Gastrocnemius medialis (tissue), 4 donors: ENCODE results near the gene PTPN11. TPM values are rescaled to one million over a fixed set of nuclear protein-coding genes. Genes with fewer than 3 reads are reported as not detected.

Source experiments
- ATAC-seq, 2 donors: fragments of 150-250 bp; one replicate each; pipeline ENCODE4 v1.9.1; 2016
- DNase-seq, 2 donors: peaks; one replicate each; pipeline ENCODE4 v3.0.0-alpha.2; 2019
- H3K27ac ChIP-seq, 4 donors: fragments of 200-600 bp; sonication (generic); 1 replicate in 1 of 4; 2 replicates in 3 of 4; pipeline ENCODE4 v1.5.1; 2016 to 2018; ENCODE audit warnings: mild to moderate bottlenecking in 2 of 4, moderate library complexity in 1 of 4
- H3K27me3 ChIP-seq, 3 donors: fragments of 200-600 bp; sonication (generic) in 2 of 3; 1 replicate in 1 of 3; 2 replicates in 2 of 3; pipeline versions ENCODE4 v1.5.1 to v1.6.0; 2016 to 2019; ENCODE audit warnings: mild to moderate bottlenecking in 1 of 3, moderate library complexity in 1 of 3
- H3K36me3 ChIP-seq, 2 donors: fragments of 200-600 bp; sonication (generic) in 1 of 2; one replicate each; pipeline ENCODE4 v1.5.1; 2017 to 2018
- H3K4me1 ChIP-seq, 2 donors: fragments of 200-600 bp; sonication (generic) in 1 of 2; one replicate each; pipeline ENCODE4 v1.5.1; 2016 to 2017; ENCODE audit warnings: mild to moderate bottlenecking in 2 of 2
- H3K4me3 ChIP-seq, 4 donors: fragments of 200-600 bp; sonication (generic) in 3 of 4; 1 replicate in 1 of 4; 2 replicates in 3 of 4; pipeline ENCODE4 v1.5.1; 2016 to 2019; ENCODE audit warnings: mild to moderate bottlenecking in 2 of 4
- H3K9me3 ChIP-seq, 3 donors: fragments of 200-600 bp; sonication (generic) in 2 of 3; 1 replicate in 1 of 3; 2 replicates in 2 of 3; pipeline ENCODE4 v1.5.1; 2016 to 2019
- CTCF ChIP-seq, 5 experiments: fragments of 450-650 bp in 3 of 5; fragments of 200-600 bp in 2 of 5; sonication (generic) in 2 of 5; IDR thresholded peaks in 4 of 5; conservative IDR thresholded peaks in 1 of 5; 1 replicate in 4 of 5; 2 replicates in 1 of 5; pipeline ENCODE4 v1.5.1; 2016 to 2019; ENCODE audit warnings: antibody characterized with exemption in 5 of 5, mild to moderate bottlenecking in 3 of 5, moderate library complexity in 3 of 5
- POLR2A ChIP-seq, 2 donors: fragments of 450-650 bp; IDR thresholded peaks; one replicate each; pipeline ENCODE4 v1.6.1; 2017; ENCODE audit warnings: antibody characterized with exemption in 2 of 2, mild to moderate bottlenecking in 2 of 2, moderate library complexity in 2 of 2
- in situ Hi-C, 4 donors: fragments of 200-750 bp; cut with MboI; loops; one replicate each; pipeline versions ENCODE4 v1.15.0 to v1.8.0; 2017; ENCODE audit warnings: low sequenced_read_pairs in 4 of 4
- intact Hi-C: fragments of 100-400 bp; cut with DNase I; formaldehyde crosslinking; loops from one replicate; pipeline ENCODE4 v1.15.1; 2023; ENCODE audit warnings: low total_unique reads
- total RNA-seq, 4 donors: library from RNA; depleted of rRNA; stranded (reverse); fragments of >200 nt; gene quantifications; one replicate each; pipeline versions ENCODE4 v1.1.0 to v1.2.3, GENCODE V29; 2016

The PTPN11 gene
- total RNA-seq, 4 donors from 2014 or later: 112 to 235 (median 163) TPM

GRCh38 chr12:112422531-112422930 lies 3.8 kb downstream of the PTPN11 start:
- H3K4me1 ChIP-seq: peaks cover 62 to 69% of the 10 kb centered on the region in 2 donors

GRCh38 chr12:112424126-112424525 lies 5.4 kb downstream of the PTPN11 start:
- in situ Hi-C loops: loop anchor here in 1 of 4 donors (25.0 kb wide), 1 partner anchor 312 kb away; the partner anchor contains the start of gene NAA25
- H3K4me3 ChIP-seq: no peak overlapping the region
- no peaks in the 10 kb centered on the region for H3K9me3 ChIP-seq
- no peaks in the 10 kb centered on the region for H3K36me3 ChIP-seq
- H3K27ac ChIP-seq: peak overlapping the region; percentile 93 to 99 (median 97)
- peaks cover 54 to 60% of the 10 kb centered on the region in 2 donors for H3K4me1 ChIP-seq
- H3K27me3 ChIP-seq: no peaks in the 10 kb centered on the region
- ATAC-seq: no peak
- DNase-seq: no peak
- intact Hi-C loops: loop anchor here (5.0 kb wide), 1 partner anchor 798 kb away; the partner anchor contains the start of gene TPCN1
- TF ChIP-seq CTCF (IDR thresholded peaks at IDR 0.05 in 4 of 5, conservative IDR thresholded peaks at IDR 0.05 in 1 of 5): no peak
- no peak for TF ChIP-seq POLR2A (IDR thresholded peaks at IDR 0.05)

More at GRCh38 chr12:112422531-112422930, 3.8 kb downstream of the PTPN11 start:
- TF ChIP-seq CTCF (IDR thresholded peaks at IDR 0.05 in 4 of 5, conservative IDR thresholded peaks at IDR 0.05 in 1 of 5) (no peak), POLR2A (IDR thresholded peaks at IDR 0.05) (peak in 1 of 2 donors; percentile 40)
- DNase-seq (peak; percentile 78 to 79), ATAC-seq (peak; percentile 68 to 75)
- Histone ChIP-seq H3K27ac (peak overlapping the region; percentile 93 to 99 (median 97)), H3K27me3 (no peaks in the 10 kb centered on the region), H3K36me3 (no peaks in the 10 kb centered on the region), H3K9me3 (no peaks in the 10 kb centered on the region), H3K4me3 (peak overlapping the region in 3 of 4 donors; percentile 1 to 20 (median 6))
- intact Hi-C loops: loop anchor here (5.0 kb wide), 1 partner anchor 800 kb away; the partner anchor contains the start of gene TPCN1
- in situ Hi-C loops: loop anchor here in 1 of 4 donors (25.0 kb wide), 1 partner anchor 310 kb away; the partner anchor contains the start of gene NAA25

GRCh38 chr12:112425582-112426382 lies 7.0 kb downstream of the PTPN11 start:
- TF ChIP-seq POLR2A (IDR thresholded peaks at IDR 0.05): no peak
- no peak for TF ChIP-seq CTCF (IDR thresholded peaks at IDR 0.05 in 4 of 5, conservative IDR thresholded peaks at IDR 0.05 in 1 of 5)
- intact Hi-C loops (no loop called here), in situ Hi-C loops (no loop called here)
- Histone ChIP-seq H3K4me3 (no peak overlapping the region), H3K9me3 (no peaks in the 10 kb centered on the region), H3K36me3 (no peaks in the 10 kb centered on the region), H3K27ac (peak overlapping the region; percentile 3 to 95 (median 57)), H3K27me3 (no peaks in the 10 kb centered on the region), H3K4me1 (peaks cover 40 to 48% of the 10 kb centered on the region in 2 donors)
- DNase-seq: no peak
- ATAC-seq: no peak

- H3K36me3 ChIP-seq: no peaks in the 10 kb centered on the region
- H3K4me1 ChIP-seq: peaks cover 20 to 28% of the 10 kb centered on the region in 2 donors
- no peak for TF ChIP-seq POLR2A (IDR thresholded peaks at IDR 0.05)
- TF ChIP-seq CTCF (IDR thresholded peaks at IDR 0.05 in 4 of 5, conservative IDR thresholded peaks at IDR 0.05 in 1 of 5): no peak
- H3K27me3 ChIP-seq: no peaks in the 10 kb centered on the region
- DNase-seq (no peak), ATAC-seq (no peak)
- in situ Hi-C loops: no loop called here
- intact Hi-C loops: no loop called here
- no peaks in the 10 kb centered on the region for H3K9me3 ChIP-seq
- no peak overlapping the region for H3K27ac ChIP-seq
- H3K4me3 ChIP-seq: no peak overlapping the region
Measured at GRCh38 chr12:112427760-112428159, 9.0 kb downstream of the PTPN11 start.
